Mucosa of descending colon (tissue), 3 donors: ENCODE data around the gene DDN. TPM values are rescaled to one million over a fixed set of nuclear protein-coding genes. Genes with fewer than 3 reads are reported as not detected.
A peak's percentile ranks its signal among the peaks of the same experiment; 100 is the strongest.

Experiments
- ATAC-seq: fragments of 200-7000 bp; cut with Tn5 transposase; one replicate; pipeline ENCODE4 v1.9.1; 2020; ENCODE audit warnings: mild to moderate bottlenecking, moderate library complexity
- DNase-seq, 3 donors: peaks; one replicate each; pipeline ENCODE4 v3.0.0-alpha.2; 2020
- H3K36me3 ChIP-seq: fragments of 200-600 bp; one replicate; pipeline ENCODE4 v1.8.0; 2021; ENCODE audit warnings: low read depth, mild to moderate bottlenecking
- H3K4me1 ChIP-seq: fragments of 200-600 bp; one replicate; pipeline ENCODE4 v1.8.0; 2021; ENCODE audit warnings: low read depth, mild to moderate bottlenecking
- H3K4me3 ChIP-seq: fragments of 200-600 bp; one replicate; pipeline ENCODE4 v1.8.0; 2021; ENCODE audit warnings: mild to moderate bottlenecking
- H3K9me3 ChIP-seq: fragments of 200-600 bp; one replicate; pipeline ENCODE4 v1.8.0; 2021; ENCODE audit warnings: mild to moderate bottlenecking
- intact Hi-C, 2 donors: fragments of 100-400 bp; cut with DNase I in 1 of 2; cut with micrococcal nuclease in 1 of 2; formaldehyde crosslinking; loops; one replicate each; pipeline versions ENCODE4 v1.11.0 to v1.11.1; 2022; cut with DNase I, micrococcal nuclease
- total RNA-seq, 3 donors: library from RNA; stranded (reverse); fragmentation: NEBNext Ultra II Directional in 2 of 3; extraction: Animal tissue kit (Norgen Biotek cat#: 25700) in 2 of 3; gene quantifications; one replicate each; pipeline versions ENCODE4 v1.2.1 to v1.2.4, GENCODE V29; 2021 to 2023
- TF ChIP-seq, protein P1 (sequence below): fragments of 200-600 bp; IDR thresholded peaks from one replicate; pipeline ENCODE4 v1.8.0; 2022; ENCODE audit warnings: antibody characterized with exemption, mild to moderate bottlenecking
- donor health status: DM: no; HTN: no; CAD: no; lungs with moderate emphysema.
- donor health status: DM: no; HTN: no; CAD: no.
- donor health status: DM: no; HTN: yes; CAD: no.

DDN gene
- total RNA-seq, 3 donors from 2014 or later = 0.12 TPM; not detected in 2

DNA sequence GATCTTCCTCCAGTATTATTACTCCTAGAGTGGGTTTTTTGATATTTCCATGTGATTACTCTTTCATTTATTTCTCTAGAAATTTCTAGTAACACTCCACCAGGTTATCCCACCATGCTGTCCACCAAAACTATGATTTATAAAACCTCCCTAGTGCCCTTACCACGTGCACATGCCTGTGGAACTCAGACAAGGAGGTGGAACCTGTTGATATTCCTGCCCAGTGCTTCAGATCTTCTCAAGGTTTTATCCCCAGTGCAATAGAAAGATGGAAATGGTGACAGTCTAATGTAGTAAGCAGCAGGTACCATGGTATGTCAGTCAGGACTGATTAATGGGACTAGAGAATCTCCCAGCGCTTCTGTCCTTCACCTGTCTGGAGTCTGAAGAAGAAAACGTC is 38.3 kb downstream of the DDN start:
- TF ChIP-seq, protein P1, sequence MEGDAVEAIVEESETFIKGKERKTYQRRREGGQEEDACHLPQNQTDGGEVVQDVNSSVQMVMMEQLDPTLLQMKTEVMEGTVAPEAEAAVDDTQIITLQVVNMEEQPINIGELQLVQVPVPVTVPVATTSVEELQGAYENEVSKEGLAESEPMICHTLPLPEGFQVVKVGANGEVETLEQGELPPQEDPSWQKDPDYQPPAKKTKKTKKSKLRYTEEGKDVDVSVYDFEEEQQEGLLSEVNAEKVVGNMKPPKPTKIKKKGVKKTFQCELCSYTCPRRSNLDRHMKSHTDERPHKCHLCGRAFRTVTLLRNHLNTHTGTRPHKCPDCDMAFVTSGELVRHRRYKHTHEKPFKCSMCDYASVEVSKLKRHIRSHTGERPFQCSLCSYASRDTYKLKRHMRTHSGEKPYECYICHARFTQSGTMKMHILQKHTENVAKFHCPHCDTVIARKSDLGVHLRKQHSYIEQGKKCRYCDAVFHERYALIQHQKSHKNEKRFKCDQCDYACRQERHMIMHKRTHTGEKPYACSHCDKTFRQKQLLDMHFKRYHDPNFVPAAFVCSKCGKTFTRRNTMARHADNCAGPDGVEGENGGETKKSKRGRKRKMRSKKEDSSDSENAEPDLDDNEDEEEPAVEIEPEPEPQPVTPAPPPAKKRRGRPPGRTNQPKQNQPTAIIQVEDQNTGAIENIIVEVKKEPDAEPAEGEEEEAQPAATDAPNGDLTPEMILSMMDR = no peak
- no peaks in the 10 kb centered on the region for H3K9me3 ChIP-seq
- H3K4me3 ChIP-seq = no peak overlapping the region
- no peaks in the 10 kb centered on the region for H3K36me3 ChIP-seq
- H3K4me1 ChIP-seq = peaks cover 9% of the 10 kb centered on the region
- ATAC-seq (no peak), DNase-seq (no peak)
- intact Hi-C loops = no loop called here

DNA sequence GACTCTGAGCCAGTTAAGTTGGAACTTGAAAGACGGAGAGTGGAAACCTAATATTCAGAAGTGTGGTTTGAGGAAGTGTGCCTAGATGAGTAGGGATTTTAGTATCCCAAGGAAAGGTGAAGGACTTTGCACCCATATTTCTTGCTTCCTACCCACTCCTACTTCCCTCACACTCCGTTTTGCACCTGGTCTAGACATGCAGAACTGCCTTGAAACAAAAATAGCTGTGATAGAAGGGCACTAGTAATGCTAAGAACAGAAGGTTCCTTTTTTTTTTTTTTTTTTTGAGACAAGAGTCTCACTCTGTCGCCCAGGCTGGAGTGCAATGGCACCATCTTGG is 41.2 kb downstream of the DDN start:
- TF ChIP-seq, protein P1 = no peak
- Histone ChIP-seq H3K4me1 (peaks cover 18% of the 10 kb centered on the region), H3K4me3 (peak overlapping the region; percentile 84), H3K36me3 (no peaks in the 10 kb centered on the region), H3K9me3 (no peaks in the 10 kb centered on the region)
- intact Hi-C loops = no loop called here
- peak; percentile 46 for ATAC-seq
- DNase-seq = no peak

DNA sequence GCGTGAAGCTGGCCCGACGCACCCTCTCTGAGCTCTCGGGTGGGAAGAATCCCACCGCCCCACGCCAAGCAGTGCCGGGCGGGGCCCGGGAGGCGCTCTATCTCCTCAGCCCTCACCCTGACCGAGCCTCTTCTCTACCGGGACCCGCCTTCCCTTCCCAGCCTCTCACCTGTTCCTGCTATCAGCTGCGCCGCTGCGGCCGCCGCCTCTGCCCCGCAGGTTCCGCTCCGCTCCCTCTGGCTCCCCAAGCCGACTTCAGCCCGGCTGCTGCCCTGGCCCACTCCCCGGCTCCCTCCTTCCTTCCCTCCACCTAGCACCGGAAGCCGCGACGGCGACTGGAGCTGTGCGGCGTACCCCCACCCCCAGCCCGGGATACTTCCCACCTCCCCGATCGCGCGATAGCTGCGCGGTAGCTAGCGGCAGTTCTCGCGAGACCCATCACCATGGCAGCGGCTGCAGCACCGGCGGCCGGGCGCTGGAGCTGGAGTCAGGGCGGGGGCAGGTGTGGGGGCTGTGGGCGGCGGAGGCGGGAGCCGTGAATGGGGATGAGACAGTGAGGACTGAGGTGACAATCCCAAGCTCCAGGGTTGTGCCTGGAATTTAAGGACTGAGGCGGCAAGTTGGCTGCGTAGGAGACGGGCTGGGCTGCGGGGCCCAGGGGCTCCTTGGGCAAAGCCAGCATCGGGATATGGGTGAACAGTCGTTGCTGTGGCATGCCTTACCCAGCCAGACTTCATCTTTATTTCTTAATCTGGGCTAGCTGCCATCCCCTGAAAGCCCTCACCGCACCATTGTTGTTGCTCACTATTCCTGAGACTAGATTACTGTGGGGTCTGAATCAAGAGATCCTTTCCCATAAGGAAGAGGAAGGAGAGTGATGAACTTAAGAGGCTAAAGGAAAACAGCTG is 41.8 kb downstream of the DDN start, which contains the start of gene ARF3:
TSS of gene ARF3 (minus strand) at position 347 of the 908 bp plus-strand sequence. CDS start 16,392 bp downstream, outside the sequence.
- TF ChIP-seq, protein P1 = no peak
- no peaks in the 10 kb centered on the region for H3K36me3 ChIP-seq
- peaks cover 18% of the 10 kb centered on the region for H3K4me1 ChIP-seq
- ATAC-seq (peak; percentile 90), DNase-seq (peak; percentile 96 to 98 (median 97))
- intact Hi-C loops = no loop called here
- H3K4me3 ChIP-seq = peak within 1 kb of the TSS; percentile 84
- no peaks in the 10 kb centered on the region for H3K9me3 ChIP-seq

DNA sequence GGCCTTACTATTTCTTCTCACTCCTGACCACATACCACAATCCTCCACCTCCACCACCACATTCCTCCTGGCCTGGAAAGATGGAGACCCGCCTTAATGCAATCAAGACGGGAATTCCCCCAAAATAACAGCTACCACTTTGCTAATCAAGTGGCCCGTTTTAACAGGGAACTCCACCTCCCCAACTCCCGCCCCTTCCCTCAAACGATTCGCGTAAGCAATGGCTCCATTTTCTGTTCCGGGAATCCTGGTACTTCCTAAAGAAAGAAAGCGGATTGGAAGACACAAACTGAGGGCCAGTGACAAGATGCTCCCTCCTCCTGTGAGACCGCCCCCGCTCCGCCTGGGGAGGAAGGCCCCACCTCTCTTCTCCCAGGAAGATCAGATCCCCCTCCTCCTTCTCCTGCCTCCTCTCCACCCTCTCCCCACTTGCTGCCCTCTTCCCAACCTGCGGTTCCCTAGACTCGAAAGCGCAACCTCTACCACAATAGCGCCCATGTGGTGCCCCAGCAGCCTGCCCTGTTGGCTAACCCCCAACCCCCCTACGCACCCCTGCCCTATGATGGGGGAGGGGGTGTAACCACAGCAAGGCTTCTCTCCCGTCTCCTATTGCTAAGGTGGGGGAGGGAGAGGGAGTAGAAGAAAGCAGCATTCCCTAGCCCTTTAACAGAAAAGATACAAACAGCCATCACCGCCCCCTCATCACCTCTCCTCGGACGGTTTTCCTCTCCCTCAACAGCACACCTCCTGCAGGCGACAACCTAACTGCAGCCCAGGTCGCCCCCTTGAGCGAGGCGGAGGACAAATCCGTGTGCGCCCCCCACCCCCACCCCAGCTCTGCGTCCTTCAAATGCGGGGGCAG is 42.7 kb downstream of the DDN start:
- peak overlapping the region; percentile 84 for H3K4me3 ChIP-seq
- ATAC-seq (peak; percentile 85), DNase-seq (peak; percentile 78 to 89 (median 83))
- intact Hi-C loops = no loop called here
- TF ChIP-seq, protein P1 = no peak
- no peaks in the 10 kb centered on the region for H3K36me3 ChIP-seq
- H3K4me1 ChIP-seq = peaks cover 18% of the 10 kb centered on the region
- H3K9me3 ChIP-seq = no peaks in the 10 kb centered on the region

DNA sequence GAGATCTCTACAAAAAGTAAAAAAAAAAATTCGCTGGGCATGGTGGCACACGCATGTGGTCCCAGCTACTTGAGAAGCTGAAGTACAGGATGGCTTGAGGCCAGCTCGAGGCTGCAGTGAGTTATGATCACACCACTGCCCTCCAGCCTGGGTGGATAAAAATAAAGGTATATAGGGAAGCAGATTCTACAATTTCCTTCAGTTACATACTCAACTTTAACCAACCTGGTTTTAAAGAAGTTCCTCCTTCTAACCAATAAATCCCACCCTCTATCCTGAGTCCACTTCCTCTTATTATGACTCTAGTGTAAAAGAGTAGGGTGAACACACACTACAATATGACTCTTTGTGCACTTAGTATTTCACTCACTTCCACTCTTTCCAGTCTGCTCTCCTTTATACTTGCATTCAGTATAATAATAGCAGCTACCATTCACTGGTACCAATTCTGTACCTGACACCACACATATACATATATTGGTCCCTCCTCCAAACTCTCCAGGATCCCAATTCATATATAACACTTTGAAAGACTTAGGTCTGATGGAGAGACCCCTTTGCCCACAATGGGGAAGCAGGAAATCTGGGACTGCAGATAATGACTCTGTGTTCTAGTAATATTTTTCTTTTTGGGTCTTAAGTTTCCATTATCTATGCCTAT is 44.2 kb downstream of the DDN start:
- TF ChIP-seq, protein P1 = no peak
- no peak for ATAC-seq
- no peaks in the 10 kb centered on the region for H3K36me3 ChIP-seq
- H3K4me1 ChIP-seq = peaks cover 18% of the 10 kb centered on the region
- DNase-seq = no peak
- H3K4me3 ChIP-seq = no peak overlapping the region
- H3K9me3 ChIP-seq = no peaks in the 10 kb centered on the region
- intact Hi-C loops = no loop called here
